ENCODE measurements around the gene SHOX. TPM values are rescaled to one million over a fixed set of nuclear protein-coding genes. Genes with fewer than 3 reads are reported as not detected.

SHOX gene
- total RNA-seq, 1 donor from 2014 or later, result not detected

GRCh38 chrX:618761-619450, 11.7 kb upstream of the SHOX start:
- Histone ChIP-seq H3K27ac (no peak overlapping the region), H3K9me3 (ENCODE audit: low read depth) (no peaks in the 10 kb centered on the region), H4K20me1 (ENCODE audit: low read depth) (peaks cover 54% of the 10 kb centered on the region), H2AFZ (replicated peaks) (no peak overlapping the region), H3K4me2 (peak overlapping the region; percentile 47), H3K9ac (no peak overlapping the region), H3K4me1 (peaks cover 16% of the 10 kb centered on the region), H3K4me3 (peak overlapping the region; percentile 9), H3F3A (ENCODE audit: low read depth) (peaks cover 16% of the 10 kb centered on the region), H3K79me2 (ENCODE audit: low read depth) (no peaks in the 10 kb centered on the region), H3K27me3 (peaks cover 100% of the 10 kb centered on the region), H3K36me3 (no peaks in the 10 kb centered on the region)
- no peak overlapping the region for H3K27ac Mint-ChIP-seq
- peak; percentile 43 for DNase-seq (ENCODE audit: low spot score)
- TF ChIP-seq CTCF (IDR thresholded peaks at IDR 0.05) (no peak), EZH2 (IDR thresholded peaks at IDR 0.05) (peak; percentile 17), EZH2phosphoT487 (IDR thresholded peaks at IDR 0.05) (peak; percentile 56)
- H3K27me3 Mint-ChIP-seq (ENCODE audit: insufficient read depth, low read depth), result peaks cover 71% of the 10 kb centered on the region
- H3K36me3 Mint-ChIP-seq, result no peaks in the 10 kb centered on the region
- H3K4me1 Mint-ChIP-seq, result peaks cover 2% of the 10 kb centered on the region
- H3K4me3 Mint-ChIP-seq, result no peak overlapping the region
- H3K9me3 Mint-ChIP-seq, result peaks cover 6% of the 10 kb centered on the region

GRCh38 chrX:619451-619811, 11.2 kb upstream of the SHOX start:
- Histone ChIP-seq H3K36me3 (no peaks in the 10 kb centered on the region), H3K9ac (no peak overlapping the region), H4K20me1 (ENCODE audit: low read depth) (peaks cover 60% of the 10 kb centered on the region), H2AFZ (replicated peaks) (no peak overlapping the region), H3K9me3 (ENCODE audit: low read depth) (no peaks in the 10 kb centered on the region), H3K4me1 (peaks cover 20% of the 10 kb centered on the region), H3K4me3 (no peak overlapping the region), H3F3A (ENCODE audit: low read depth) (peaks cover 20% of the 10 kb centered on the region), H3K79me2 (ENCODE audit: low read depth) (no peaks in the 10 kb centered on the region), H3K4me2 (peak overlapping the region; percentile 47), H3K27me3 (peaks cover 100% of the 10 kb centered on the region), H3K27ac (no peak overlapping the region)
- TF ChIP-seq EZH2phosphoT487 (IDR thresholded peaks at IDR 0.05) (no peak), CTCF (IDR thresholded peaks at IDR 0.05) (no peak), EZH2 (IDR thresholded peaks at IDR 0.05) (no peak)
- H3K27ac Mint-ChIP-seq, result no peak overlapping the region
- H3K36me3 Mint-ChIP-seq, result no peaks in the 10 kb centered on the region
- peaks cover 69% of the 10 kb centered on the region for H3K27me3 Mint-ChIP-seq (ENCODE audit: insufficient read depth, low read depth)
- no peak for DNase-seq (ENCODE audit: low spot score)
- peaks cover 6% of the 10 kb centered on the region for H3K9me3 Mint-ChIP-seq
- H3K4me3 Mint-ChIP-seq, result no peak overlapping the region
- peaks cover 2% of the 10 kb centered on the region for H3K4me1 Mint-ChIP-seq

- Mint-ChIP-seq H3K36me3 (no peaks in the 10 kb centered on the region), H3K27me3 (ENCODE audit: insufficient read depth, low read depth) (peaks cover 68% of the 10 kb centered on the region), H3K9me3 (peaks cover 6% of the 10 kb centered on the region), H3K4me1 (peaks cover 2% of the 10 kb centered on the region), H3K27ac (no peak overlapping the region), H3K4me3 (no peak overlapping the region)
- Histone ChIP-seq H3F3A (ENCODE audit: low read depth) (peaks cover 20% of the 10 kb centered on the region), H3K4me3 (no peak overlapping the region), H3K27ac (no peak overlapping the region), H3K79me2 (ENCODE audit: low read depth) (no peaks in the 10 kb centered on the region), H4K20me1 (ENCODE audit: low read depth) (peaks cover 65% of the 10 kb centered on the region), H3K9ac (no peak overlapping the region), H2AFZ (replicated peaks) (no peak overlapping the region), H3K4me2 (peak overlapping the region; percentile 47), H3K36me3 (no peaks in the 10 kb centered on the region), H3K27me3 (peaks cover 100% of the 10 kb centered on the region), H3K4me1 (peaks cover 20% of the 10 kb centered on the region), H3K9me3 (ENCODE audit: low read depth) (no peaks in the 10 kb centered on the region)
- TF ChIP-seq EZH2 (IDR thresholded peaks at IDR 0.05), result peak; percentile 95
- TF ChIP-seq CTCF (IDR thresholded peaks at IDR 0.05), result no peak
- peak; percentile 90 for TF ChIP-seq EZH2phosphoT487 (IDR thresholded peaks at IDR 0.05)
- DNase-seq (ENCODE audit: low spot score), result peak; percentile 56
These were observed 10.6 kb upstream of the SHOX start for GRCh38 chrX:619812-620531.

All from neural progenitor cell (in vitro differentiated cells).